ENCODE data around the gene PADI6. TPM values are rescaled to one million over a fixed set of nuclear protein-coding genes. Genes with fewer than 3 reads are reported as not detected.

PADI6 gene
- total RNA-seq, 2 experiments from 2014 or later: not detected

DNA sequence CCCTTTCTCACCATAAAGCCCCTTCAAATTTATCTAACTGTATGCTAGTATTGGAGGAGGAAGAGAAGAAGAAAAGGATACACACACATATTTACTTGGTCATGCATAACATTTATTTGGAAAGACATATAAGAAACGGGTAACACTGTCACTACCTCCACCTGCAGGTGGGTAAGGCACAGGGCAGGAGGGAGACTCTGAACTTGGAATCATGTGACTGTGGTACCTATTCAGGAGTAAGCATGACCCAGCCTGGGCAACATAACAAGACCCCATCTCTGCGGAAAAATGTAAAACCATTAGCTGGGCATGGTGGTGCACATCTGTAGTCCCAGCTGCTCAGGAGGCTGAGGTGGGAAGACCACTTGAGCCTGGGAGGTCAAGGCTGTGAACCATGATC is 1.4 kb upstream of the PADI6 start:
- Mint-ChIP-seq H3K27ac (no peak overlapping the region), H3K4me1 (no peaks in the 10 kb centered on the region), H3K4me3 (no peak overlapping the region), H3K36me3 (no peaks in the 10 kb centered on the region), H3K27me3 (peaks cover 2% of the 10 kb centered on the region), H3K9me3 (no peaks in the 10 kb centered on the region)
- DNase-seq: no peak

DNA sequence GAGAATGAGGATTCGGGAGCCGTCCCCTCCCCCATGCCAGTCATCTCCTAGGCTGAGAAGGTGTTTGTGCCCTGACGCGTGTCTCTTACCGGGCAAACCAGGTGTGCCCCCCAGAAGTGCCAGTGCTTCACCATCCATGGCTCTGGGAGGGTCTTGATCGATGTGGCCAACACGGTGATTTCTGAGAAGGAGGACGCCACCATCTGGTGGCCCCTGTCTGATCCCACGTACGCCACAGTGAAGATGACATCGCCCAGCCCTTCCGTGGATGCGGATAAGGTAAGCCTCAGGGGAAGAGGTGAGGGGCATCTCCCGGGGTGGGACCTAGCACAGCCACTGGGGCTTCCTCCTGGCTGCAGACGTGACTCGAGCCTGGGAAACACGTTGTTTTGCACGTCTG is 959 bp downstream of the PADI6 start:
- H3K27ac Mint-ChIP-seq: no peak overlapping the region
- no peak overlapping the region for H3K4me3 Mint-ChIP-seq
- H3K9me3 Mint-ChIP-seq: no peaks in the 10 kb centered on the region
- no peaks in the 10 kb centered on the region for H3K4me1 Mint-ChIP-seq
- H3K27me3 Mint-ChIP-seq: no peaks in the 10 kb centered on the region
- no peaks in the 10 kb centered on the region for H3K36me3 Mint-ChIP-seq
- no peak for DNase-seq

DNA sequence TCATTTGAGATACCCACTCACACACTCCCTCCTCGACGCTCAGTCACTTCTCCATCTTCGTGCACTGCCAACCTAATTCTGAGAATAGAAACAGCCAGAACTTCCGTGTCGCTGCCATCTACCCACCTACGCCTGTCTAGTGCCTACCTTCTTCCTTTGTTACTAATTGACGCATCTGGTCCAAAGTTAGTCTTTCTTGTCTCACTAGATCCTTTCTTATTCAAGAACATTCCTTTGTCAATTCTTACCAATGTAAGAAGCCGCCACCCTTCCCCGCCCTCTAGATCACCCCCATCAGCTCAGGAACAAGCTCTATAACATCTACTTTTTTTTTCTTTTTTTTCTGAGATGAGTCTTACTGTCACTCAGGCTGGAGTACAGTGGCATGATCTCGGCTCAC is 3.7 kb downstream of the PADI6 start:
- H3K27ac Mint-ChIP-seq: no peak overlapping the region
- no peaks in the 10 kb centered on the region for H3K36me3 Mint-ChIP-seq
- H3K4me3 Mint-ChIP-seq: no peak overlapping the region
- DNase-seq: no peak
- no peaks in the 10 kb centered on the region for H3K4me1 Mint-ChIP-seq
- H3K9me3 Mint-ChIP-seq: no peaks in the 10 kb centered on the region
- H3K27me3 Mint-ChIP-seq: no peaks in the 10 kb centered on the region

GRCh38 chr1:17377325-17377953 is 5.4 kb downstream of the PADI6 start:
- DNase-seq: no peak
- no peaks in the 10 kb centered on the region for H3K9me3 Mint-ChIP-seq
- no peaks in the 10 kb centered on the region for H3K36me3 Mint-ChIP-seq
- no peaks in the 10 kb centered on the region for H3K27me3 Mint-ChIP-seq
- no peaks in the 10 kb centered on the region for H3K4me1 Mint-ChIP-seq
- H3K4me3 Mint-ChIP-seq: no peak overlapping the region
- H3K27ac Mint-ChIP-seq: no peak overlapping the region

DNA sequence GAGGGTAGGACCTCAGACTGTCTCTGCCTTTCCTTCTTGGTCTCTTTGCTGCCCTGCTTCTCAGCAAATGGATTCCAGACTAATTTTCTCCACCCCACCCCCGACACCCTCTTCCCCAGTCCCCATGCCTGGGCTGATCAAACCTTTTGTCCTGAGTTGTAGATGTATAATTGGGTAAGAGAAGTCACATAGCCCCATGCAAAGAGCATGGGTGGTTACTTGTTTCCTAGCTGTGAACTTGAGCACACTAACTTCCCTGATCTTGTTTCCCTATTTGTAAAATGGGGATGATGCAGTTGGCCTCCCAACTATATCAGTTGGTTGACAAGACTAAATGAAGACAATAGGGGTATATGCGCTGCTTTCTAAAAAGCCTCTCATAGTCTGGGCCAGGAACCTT is 9.2 kb downstream of the PADI6 start:
- no peaks in the 10 kb centered on the region for H3K4me1 Mint-ChIP-seq

GRCh38 chr1:17392199-17392740 is 20.3 kb downstream of the PADI6 start:
- Mint-ChIP-seq H3K27me3 (no peaks in the 10 kb centered on the region), H3K36me3 (no peaks in the 10 kb centered on the region), H3K27ac (no peak overlapping the region), H3K9me3 (no peaks in the 10 kb centered on the region), H3K4me3 (no peak overlapping the region), H3K4me1 (no peaks in the 10 kb centered on the region)
- DNase-seq: no peak

More for the DNA sequence above, 9.2 kb downstream of the PADI6 start:
- H3K36me3 Mint-ChIP-seq: no peaks in the 10 kb centered on the region
- no peaks in the 10 kb centered on the region for H3K9me3 Mint-ChIP-seq
- H3K27ac Mint-ChIP-seq: no peak overlapping the region
- no peaks in the 10 kb centered on the region for H3K27me3 Mint-ChIP-seq
- no peak for DNase-seq
- no peak overlapping the region for H3K4me3 Mint-ChIP-seq

DNA sequence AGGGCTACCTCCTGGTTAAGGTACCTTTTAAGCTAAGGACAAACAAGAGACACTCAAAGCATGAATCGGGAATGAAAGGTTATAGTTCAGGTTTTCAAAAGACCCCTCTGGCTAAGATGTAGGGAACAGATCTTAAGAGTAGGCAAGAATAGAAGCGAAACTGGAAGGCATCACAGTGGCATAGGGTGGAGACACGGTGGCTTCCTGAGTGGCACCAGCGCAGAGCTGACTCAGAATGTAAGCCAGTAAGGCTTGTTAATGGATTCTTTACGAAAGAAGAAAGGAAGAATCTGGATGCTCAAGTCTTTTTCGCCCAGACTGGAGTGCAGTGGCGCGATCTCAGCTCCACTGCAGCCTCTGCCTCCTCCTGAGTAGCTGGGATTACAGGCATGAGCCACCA is 21.2 kb downstream of the PADI6 start:
- no peaks in the 10 kb centered on the region for H3K27me3 Mint-ChIP-seq
- H3K9me3 Mint-ChIP-seq: no peaks in the 10 kb centered on the region
- DNase-seq: no peak
- H3K4me1 Mint-ChIP-seq: no peaks in the 10 kb centered on the region
- no peak overlapping the region for H3K4me3 Mint-ChIP-seq
- H3K27ac Mint-ChIP-seq: no peak overlapping the region
- H3K36me3 Mint-ChIP-seq: no peaks in the 10 kb centered on the region

GRCh38 chr1:17397910-17398695 is 26.1 kb downstream of the PADI6 start:
- no peaks in the 10 kb centered on the region for H3K27me3 Mint-ChIP-seq
- H3K9me3 Mint-ChIP-seq: no peaks in the 10 kb centered on the region
- H3K27ac Mint-ChIP-seq: no peak overlapping the region
- no peak overlapping the region for H3K4me3 Mint-ChIP-seq
- H3K4me1 Mint-ChIP-seq: no peaks in the 10 kb centered on the region
- H3K36me3 Mint-ChIP-seq: no peaks in the 10 kb centered on the region
- no peak for DNase-seq

GRCh38 chr1:17400725-17401341 is 28.8 kb downstream of the PADI6 start:
- Mint-ChIP-seq H3K4me3 (no peak overlapping the region), H3K4me1 (no peaks in the 10 kb centered on the region), H3K27me3 (no peaks in the 10 kb centered on the region), H3K27ac (no peak overlapping the region), H3K9me3 (no peaks in the 10 kb centered on the region), H3K36me3 (no peaks in the 10 kb centered on the region)
- no peak for DNase-seq

- no peaks in the 10 kb centered on the region for H3K4me1 Mint-ChIP-seq
- H3K36me3 Mint-ChIP-seq: peaks cover 2% of the 10 kb centered on the region
- H3K4me3 Mint-ChIP-seq: no peak overlapping the region
- no peaks in the 10 kb centered on the region for H3K9me3 Mint-ChIP-seq
- no peaks in the 10 kb centered on the region for H3K27me3 Mint-ChIP-seq
- no peak overlapping the region for H3K27ac Mint-ChIP-seq
- DNase-seq: no peak
Measured at GRCh38 chr1:17401841-17402240, 29.8 kb downstream of the PADI6 start.

DNA sequence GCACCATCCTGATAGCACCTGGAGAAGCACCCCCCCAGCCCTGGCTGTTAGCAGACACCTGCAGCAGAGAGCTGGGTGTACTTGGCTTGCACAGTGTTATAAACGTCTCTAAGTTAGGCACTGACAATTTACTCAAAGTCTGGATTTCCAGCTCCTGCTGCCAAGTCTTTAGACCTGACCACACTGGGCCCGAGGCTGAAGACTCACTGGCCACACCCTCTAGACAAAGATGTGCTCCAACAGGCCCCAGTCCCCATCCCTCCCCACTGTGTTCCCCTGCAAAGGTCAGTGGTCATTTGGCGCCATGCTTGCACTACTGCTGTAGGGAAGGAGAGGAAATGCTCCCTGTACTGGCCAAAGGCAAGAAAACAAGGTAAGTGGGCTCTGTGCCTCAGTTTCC is 31.1 kb downstream of the PADI6 start:
- no peak overlapping the region for H3K4me3 Mint-ChIP-seq
- H3K27me3 Mint-ChIP-seq: no peaks in the 10 kb centered on the region
- no peak overlapping the region for H3K27ac Mint-ChIP-seq
- peaks cover 9% of the 10 kb centered on the region for H3K36me3 Mint-ChIP-seq
- no peak for DNase-seq
- no peaks in the 10 kb centered on the region for H3K4me1 Mint-ChIP-seq
- no peaks in the 10 kb centered on the region for H3K9me3 Mint-ChIP-seq

GRCh38 chr1:17404034-17404684 is 32.2 kb downstream of the PADI6 start:
- no peak overlapping the region for H3K27ac Mint-ChIP-seq

GRCh38 chr1:17404820-17405219 is 32.8 kb downstream of the PADI6 start:
- DNase-seq: no peak
- Mint-ChIP-seq H3K27me3 (no peaks in the 10 kb centered on the region), H3K27ac (peak overlapping the region; percentile 3), H3K36me3 (peaks cover 13% of the 10 kb centered on the region), H3K4me3 (no peak overlapping the region), H3K9me3 (no peaks in the 10 kb centered on the region), H3K4me1 (no peaks in the 10 kb centered on the region)

More at GRCh38 chr1:17404034-17404684, 32.2 kb downstream of the PADI6 start:
- H3K36me3 Mint-ChIP-seq: peaks cover 9% of the 10 kb centered on the region
- H3K4me3 Mint-ChIP-seq: no peak overlapping the region
- H3K27me3 Mint-ChIP-seq: no peaks in the 10 kb centered on the region
- no peaks in the 10 kb centered on the region for H3K4me1 Mint-ChIP-seq
- no peaks in the 10 kb centered on the region for H3K9me3 Mint-ChIP-seq
- no peak for DNase-seq

DNA sequence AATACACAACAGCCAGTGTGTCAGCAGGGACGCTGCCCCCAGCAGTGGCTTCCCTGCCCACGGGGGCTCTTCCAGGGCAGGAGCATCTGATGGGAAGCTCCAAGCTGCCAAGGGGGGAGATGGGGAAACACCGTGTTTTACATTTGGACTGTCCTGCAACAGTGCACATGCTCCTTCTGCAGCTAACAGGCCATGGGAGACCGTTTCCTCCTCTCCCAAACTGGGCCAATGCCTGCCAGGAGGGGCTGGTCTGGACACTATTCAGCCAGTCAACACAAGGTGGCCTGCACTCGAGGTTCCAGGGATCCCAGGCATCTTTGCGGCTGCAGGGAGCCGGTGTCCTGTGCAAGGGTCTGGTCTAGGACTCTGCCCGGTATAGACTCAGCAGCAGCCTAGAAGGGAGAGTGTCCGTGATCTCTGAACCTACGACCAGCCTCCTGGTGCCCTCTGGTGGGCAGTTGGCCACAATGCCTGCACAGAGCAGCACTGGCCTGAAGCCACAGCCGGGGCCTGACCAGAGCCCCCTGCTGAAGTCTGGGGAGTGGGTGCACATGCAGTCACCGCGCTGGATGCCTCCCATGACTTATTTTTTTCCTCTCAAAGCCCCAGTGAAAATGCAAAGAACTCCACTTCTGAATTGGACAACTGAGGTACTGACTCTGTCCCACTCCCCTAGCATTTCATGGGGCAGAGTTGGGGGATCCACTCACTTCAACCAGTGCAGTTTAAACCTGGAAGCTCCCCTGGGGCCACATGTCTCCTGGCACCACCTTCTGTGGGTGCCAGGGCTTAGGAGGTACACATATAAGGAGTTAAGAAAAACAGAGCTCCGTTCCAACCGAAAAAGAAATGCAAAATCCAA is 34.1 kb downstream of the PADI6 start:
- Mint-ChIP-seq H3K4me1 (no peaks in the 10 kb centered on the region), H3K27ac (peak overlapping the region; percentile 45), H3K36me3 (peaks cover 17% of the 10 kb centered on the region), H3K27me3 (no peaks in the 10 kb centered on the region), H3K9me3 (no peaks in the 10 kb centered on the region), H3K4me3 (no peak overlapping the region)
- DNase-seq: peak; percentile 48
